ENCODE results near the gene HCN1.

Gene HCN1

GRCh38 chr5:45568813-45569212 is 127.4 kb downstream of the HCN1 start:
- Mint-ChIP-seq H3K4me1 (no peaks in the 10 kb centered on the region), H3K27me3 (ENCODE audit: low read depth) (no peaks in the 10 kb centered on the region), H3K9me3 (no peaks in the 10 kb centered on the region), H3K27ac (no peak overlapping the region), H3K4me3 (no peak overlapping the region), H3K36me3 (ENCODE audit: low read depth) (no peaks in the 10 kb centered on the region)
- no peak for TF ChIP-seq CTCF (IDR thresholded peaks at IDR 0.05; ENCODE audit: unreplicated experiment in 3 of 3)

- Mint-ChIP-seq H3K4me1 (no peaks in the 10 kb centered on the region), H3K4me3 (no peak overlapping the region), H3K9me3 (no peaks in the 10 kb centered on the region), H3K36me3 (ENCODE audit: low read depth) (no peaks in the 10 kb centered on the region), H3K27ac (no peak overlapping the region), H3K27me3 (ENCODE audit: low read depth) (no peaks in the 10 kb centered on the region)
- TF ChIP-seq CTCF (IDR thresholded peaks at IDR 0.05; ENCODE audit: unreplicated experiment in 3 of 3), result no peak
These were observed 153.8 kb downstream of the HCN1 start for GRCh38 chr5:45542421-45542820.

GRCh38 chr5:45533663-45534062 is 162.5 kb downstream of the HCN1 start:
- no peak for TF ChIP-seq CTCF (IDR thresholded peaks at IDR 0.05; ENCODE audit: unreplicated experiment in 3 of 3)
- H3K36me3 Mint-ChIP-seq (ENCODE audit: low read depth), result no peaks in the 10 kb centered on the region
- no peaks in the 10 kb centered on the region for H3K9me3 Mint-ChIP-seq
- no peaks in the 10 kb centered on the region for H3K27me3 Mint-ChIP-seq (ENCODE audit: low read depth)
- H3K4me1 Mint-ChIP-seq, result no peaks in the 10 kb centered on the region
- H3K27ac Mint-ChIP-seq, result no peak overlapping the region
- H3K4me3 Mint-ChIP-seq, result no peak overlapping the region

- H3K27me3 Mint-ChIP-seq (ENCODE audit: low read depth), result no peaks in the 10 kb centered on the region
- H3K36me3 Mint-ChIP-seq (ENCODE audit: low read depth), result no peaks in the 10 kb centered on the region
- H3K4me3 Mint-ChIP-seq, result no peak overlapping the region
- TF ChIP-seq CTCF (IDR thresholded peaks at IDR 0.05; ENCODE audit: unreplicated experiment in 3 of 3), result no peak
- H3K4me1 Mint-ChIP-seq, result no peaks in the 10 kb centered on the region
- H3K9me3 Mint-ChIP-seq, result no peaks in the 10 kb centered on the region
- H3K27ac Mint-ChIP-seq, result no peak overlapping the region
These were observed 163.2 kb downstream of the HCN1 start for GRCh38 chr5:45532826-45533624.

GRCh38 chr5:45521067-45521466 is 175.1 kb downstream of the HCN1 start:
- peak overlapping the region in 1 of 3 experiments; percentile 40 for H3K27ac Mint-ChIP-seq
- H3K4me3 Mint-ChIP-seq, result peak overlapping the region in 1 of 3 experiments; percentile 8
- H3K36me3 Mint-ChIP-seq (ENCODE audit: low read depth), result no peaks in the 10 kb centered on the region
- H3K4me1 Mint-ChIP-seq, result no peaks in the 10 kb centered on the region
- H3K9me3 Mint-ChIP-seq, result no peaks in the 10 kb centered on the region
- TF ChIP-seq CTCF (IDR thresholded peaks at IDR 0.05; ENCODE audit: unreplicated experiment in 3 of 3), result peak; percentile 38 to 63 (median 55)
- no peaks in the 10 kb centered on the region for H3K27me3 Mint-ChIP-seq (ENCODE audit: low read depth)

- Mint-ChIP-seq H3K27me3 (ENCODE audit: low read depth) (no peaks in the 10 kb centered on the region), H3K4me1 (peaks cover 5% of the 10 kb centered on the region), H3K36me3 (ENCODE audit: low read depth) (no peaks in the 10 kb centered on the region), H3K4me3 (no peak overlapping the region), H3K9me3 (no peaks in the 10 kb centered on the region), H3K27ac (no peak overlapping the region)
- TF ChIP-seq CTCF (IDR thresholded peaks at IDR 0.05; ENCODE audit: unreplicated experiment in 3 of 3), result no peak
These were observed 183.7 kb downstream of the HCN1 start for GRCh38 chr5:45512521-45512920.
